SHP77 (cell line): Measurements from ENCODE around the gene MYO1E.
"Not testable (repeated sequence)": the region's sequence is repeated elsewhere in the genome, so short reads cannot be mapped to it uniquely, and the experiment has no call there.

ENCODE experiments used
- DNase-seq, 2 experiments: peaks; one replicate each; lab custom pipeline; 2025; lab: John Stamatoyannopoulos, UW

The MYO1E gene

GRCh38 chr15:59372352-59373211 is at the start of gene MYO1E:
MYO1E (minus strand) TSS chr15:59372871; CDS start chr15:59372500, 371 bp downstream.
- no peak for DNase-seq

DNA sequence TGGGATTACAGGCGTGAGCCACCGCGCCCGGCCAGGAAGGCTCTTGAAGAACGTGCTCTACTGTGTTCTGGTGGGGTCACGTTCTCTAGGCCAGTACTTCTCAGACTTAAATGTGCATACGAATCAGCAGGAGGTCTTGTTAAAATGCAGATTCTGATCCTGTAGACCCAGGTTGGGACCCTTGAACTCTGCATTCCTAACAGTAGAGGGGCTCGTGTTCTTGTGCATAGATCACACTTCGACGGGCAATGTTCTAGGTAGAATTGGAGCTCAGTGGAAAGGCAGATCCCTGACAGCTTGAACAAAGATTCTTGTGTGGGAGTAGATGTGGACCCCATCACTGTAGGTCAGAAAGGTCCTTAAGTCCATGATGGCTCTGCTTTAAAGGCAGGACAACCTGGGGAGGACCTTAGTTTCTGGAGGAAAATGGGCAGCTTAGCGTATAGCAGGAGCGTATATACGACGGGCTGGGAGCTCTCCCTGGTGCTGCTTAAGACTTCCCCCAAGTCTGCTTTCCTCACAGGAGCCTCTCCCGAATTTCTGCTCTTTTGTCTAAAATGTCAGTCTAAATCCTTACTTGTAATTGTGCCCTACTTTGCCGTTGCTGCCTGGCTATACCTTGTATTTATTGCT is 48.4 kb upstream of the MYO1E start:
- DNase-seq = no peak

- DNase-seq = no peak
Observed at GRCh38 chr15:59420108-59420507, 47.4 kb upstream of the MYO1E start.

GRCh38 chr15:59419170-59419569 is 46.5 kb upstream of the MYO1E start:
- DNase-seq = no peak

DNA sequence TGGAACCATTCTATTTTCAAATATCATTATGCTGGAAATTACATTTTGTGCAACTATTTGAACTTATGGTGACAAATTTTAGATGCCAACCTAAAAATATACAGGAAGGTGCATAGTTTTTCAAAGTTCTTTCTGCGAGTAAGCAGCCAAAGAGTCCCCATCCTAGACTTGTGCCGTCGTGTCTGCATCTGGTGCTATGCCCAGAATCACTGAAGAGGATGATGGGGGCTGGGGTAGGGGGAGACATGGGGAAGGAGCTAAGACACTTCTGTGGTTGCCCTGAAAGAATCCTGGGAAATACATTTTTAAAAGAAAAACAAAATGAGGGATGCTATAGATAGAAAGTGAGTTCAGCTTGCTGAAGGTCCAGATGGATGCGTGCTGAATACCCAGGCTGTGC is 44.1 kb upstream of the MYO1E start:
- DNase-seq = no peak

GRCh38 chr15:59413577-59413976 is 40.9 kb upstream of the MYO1E start:
- no peak for DNase-seq

DNA sequence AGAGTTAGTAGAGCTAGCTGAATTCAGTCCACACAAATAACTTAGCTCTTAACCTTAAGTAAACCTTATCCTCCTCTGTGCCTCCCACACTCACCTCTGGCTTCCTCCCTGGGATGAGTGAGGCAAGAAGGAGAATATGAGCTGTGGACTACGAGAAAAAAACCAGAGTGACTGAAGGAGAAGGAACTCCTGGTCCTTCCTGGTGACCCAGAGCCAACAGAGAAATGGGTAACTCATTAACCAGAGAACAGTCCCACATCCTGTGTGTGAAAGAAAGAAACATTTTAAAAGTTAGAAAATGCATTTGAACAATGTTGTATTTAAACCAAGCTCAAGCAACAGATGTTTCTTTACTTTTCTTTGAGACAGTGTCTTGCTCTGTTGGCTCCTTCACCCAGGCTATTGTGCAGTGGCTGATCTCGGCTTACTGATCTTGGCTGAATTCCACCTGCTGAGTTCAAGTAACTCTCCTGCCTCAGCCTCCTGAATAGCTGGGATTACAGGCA is 37.8 kb upstream of the MYO1E start:
- DNase-seq = no peak

DNA sequence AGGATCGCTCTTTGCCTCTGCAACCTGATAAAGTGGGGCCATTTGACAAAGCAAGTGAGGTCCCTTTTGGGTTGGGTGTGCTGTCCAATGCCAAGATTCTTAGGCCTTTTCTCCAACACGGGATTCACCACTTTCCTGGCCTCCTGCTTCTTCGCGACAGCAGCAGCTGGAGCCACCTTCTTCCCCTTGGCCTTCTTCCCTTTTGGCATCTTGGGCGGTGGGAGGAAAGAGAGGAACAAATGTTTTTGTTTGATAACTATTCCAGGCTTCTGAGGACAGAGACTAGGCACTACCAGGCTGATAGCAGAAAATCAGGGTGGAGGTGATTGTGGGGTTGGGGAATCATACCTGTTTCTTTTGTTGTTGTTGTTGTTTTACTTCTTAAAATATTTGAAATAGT is 35.3 kb upstream of the MYO1E start:
- no peak for DNase-seq

- no peak for DNase-seq
Observed at GRCh38 chr15:59406446-59406845, 33.8 kb upstream of the MYO1E start.

- no peak for DNase-seq
Observed at GRCh38 chr15:59405079-59405478, 32.4 kb upstream of the MYO1E start.

DNA sequence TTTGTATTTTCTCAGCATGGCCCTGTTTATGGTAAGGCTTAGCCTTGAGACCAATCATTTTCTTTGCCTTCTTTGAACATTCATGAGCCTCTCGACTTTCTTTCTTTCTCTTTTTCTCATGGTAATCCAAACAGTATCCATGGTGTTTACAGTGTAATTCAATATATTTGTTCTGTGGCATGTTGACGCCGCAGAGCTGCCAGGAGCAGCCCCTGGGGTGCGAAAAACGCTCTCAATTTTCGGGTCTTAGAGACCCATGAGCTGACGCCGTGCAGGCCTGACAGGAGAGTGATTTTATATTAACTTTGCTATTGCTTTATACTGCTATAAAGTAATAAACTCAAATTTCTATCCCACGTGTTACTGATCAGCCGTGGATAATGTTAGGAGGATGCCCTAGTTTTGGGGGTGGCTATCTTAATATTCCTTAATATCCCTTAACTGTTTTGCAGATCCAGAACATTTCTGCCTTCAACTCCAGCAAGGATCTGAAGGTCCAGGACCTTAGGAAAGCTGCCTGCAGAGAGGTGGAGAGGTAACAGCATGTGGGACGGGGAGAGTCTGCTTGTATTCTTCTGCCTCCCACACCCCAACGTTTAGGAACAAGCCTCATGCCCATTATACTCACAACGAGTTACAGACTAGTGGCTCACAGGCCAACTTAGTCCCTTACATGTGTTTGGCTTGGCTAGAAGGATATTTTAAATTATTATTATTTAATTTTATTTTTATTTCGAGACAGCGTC is 29.3 kb upstream of the MYO1E start:
- DNase-seq = no peak

GRCh38 chr15:59401051-59401823 is 28.6 kb upstream of the MYO1E start:
- not testable (repeated sequence) for DNase-seq

DNA sequence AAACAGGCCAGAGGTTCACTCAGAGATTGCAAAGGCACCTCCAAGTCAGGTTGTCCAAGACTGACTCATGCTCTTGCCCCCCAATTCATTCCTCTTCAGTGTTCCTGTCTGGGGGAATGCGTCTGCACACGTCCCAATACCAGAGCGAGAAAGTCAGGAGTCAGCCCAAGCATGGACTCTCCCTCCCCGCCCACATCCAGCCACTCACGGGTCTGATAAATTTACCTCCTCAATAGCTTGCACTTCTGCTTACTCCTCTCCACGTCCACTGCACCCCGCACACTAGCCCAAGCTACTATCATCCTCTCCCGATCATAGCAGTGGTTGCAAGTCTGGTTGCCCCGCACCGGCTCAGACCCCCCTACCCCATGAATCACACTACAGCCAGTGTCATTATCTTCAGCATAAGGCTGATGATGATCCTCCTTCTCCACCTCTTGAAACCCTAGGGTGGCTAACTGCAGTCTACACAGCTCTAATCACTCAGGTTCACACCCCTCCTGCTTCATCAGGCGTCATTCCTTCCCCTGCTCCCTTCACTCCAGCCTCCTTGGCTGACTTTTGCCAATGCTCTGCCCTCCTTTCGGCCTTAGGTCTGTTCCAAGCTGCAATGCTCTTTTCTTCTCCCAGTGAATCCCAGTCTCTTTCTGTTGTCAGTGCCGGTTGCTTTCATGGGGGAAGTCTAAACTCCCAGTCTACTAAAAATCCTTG is 27.6 kb upstream of the MYO1E start:
- DNase-seq = no peak

- DNase-seq = no peak
Observed at GRCh38 chr15:59399465-59400102, 26.9 kb upstream of the MYO1E start.

DNA sequence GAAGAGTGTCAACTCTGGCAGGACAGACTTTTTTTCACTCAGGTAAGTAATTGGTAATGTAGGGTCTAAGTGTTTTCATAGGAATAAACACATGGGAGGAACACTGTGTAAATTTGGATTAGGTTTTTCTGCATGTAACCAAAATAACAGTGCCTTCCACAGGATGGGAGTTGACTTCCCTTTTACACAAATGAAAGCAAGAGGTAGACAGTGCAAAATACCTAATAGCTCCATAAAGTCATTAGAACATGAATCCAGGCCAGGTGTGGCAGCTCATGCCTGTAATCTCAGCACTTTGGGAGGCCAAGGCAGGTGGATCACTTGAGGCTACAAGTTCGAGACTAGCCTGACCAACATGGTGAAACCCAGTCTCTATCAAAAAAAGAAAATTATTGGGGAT is 25.5 kb upstream of the MYO1E start:
- no peak for DNase-seq

- no peak for DNase-seq
Observed at GRCh38 chr15:59396679-59397078, 24.0 kb upstream of the MYO1E start.

DNA sequence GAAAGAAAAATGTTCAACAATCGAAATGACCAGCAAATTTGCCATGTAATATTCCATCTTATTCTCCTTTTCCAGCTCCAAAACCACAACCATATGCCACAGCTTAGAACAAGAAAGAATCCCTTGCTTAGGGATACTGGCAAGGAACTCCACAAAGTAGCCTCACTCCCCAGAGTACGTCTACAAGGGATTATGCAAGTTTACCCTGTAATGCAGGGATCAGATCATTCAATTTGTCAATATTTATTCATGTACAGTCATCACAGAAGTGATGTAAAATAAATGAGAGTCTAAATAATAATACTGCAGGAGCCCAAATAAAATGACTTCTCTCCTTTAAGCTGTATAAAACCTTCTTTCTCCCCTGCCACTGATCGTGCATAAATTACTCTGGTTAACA is 23.5 kb upstream of the MYO1E start:
- DNase-seq = no peak

DNA sequence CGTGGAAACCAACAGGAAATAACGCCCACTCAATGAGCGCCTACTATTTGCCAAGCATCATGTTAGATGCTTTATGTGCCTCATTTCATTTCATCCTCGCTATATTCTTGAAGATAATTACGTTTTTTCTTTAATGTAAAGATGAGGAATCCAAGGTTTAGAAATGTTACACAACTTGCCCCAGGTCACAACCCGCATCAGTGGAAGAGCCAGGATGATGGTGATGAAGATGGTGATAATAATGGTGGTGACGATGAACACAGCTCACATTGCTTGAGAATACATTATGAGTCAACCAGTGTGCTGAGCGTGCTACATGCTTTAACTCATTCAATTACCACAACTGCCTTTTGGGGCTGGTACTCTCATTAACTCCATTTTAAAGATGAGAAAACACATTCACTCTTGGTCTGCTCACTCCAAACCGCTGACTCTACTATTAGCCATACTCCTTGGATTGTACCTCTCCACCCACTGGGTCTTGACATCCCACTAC is 21.5 kb upstream of the MYO1E start:
- no peak for DNase-seq

GRCh38 chr15:59392299-59392698 is 19.6 kb upstream of the MYO1E start:
- no peak for DNase-seq

- no peak for DNase-seq
Observed at GRCh38 chr15:59388670-59389069, 16.0 kb upstream of the MYO1E start.
